GM12891 (cell line): ENCODE results near the gene CTTN.

Source experiments
- POLR2A ChIP-seq: IDR thresholded peaks from 2 replicates; pipeline ENCODE4 v1.6.1; 2011; ENCODE audit warnings: low read depth, low read length, control low read depth
- POLR2AphosphoS5 ChIP-seq: IDR thresholded peaks from 2 replicates; pipeline ENCODE4 v1.6.1; 2011; ENCODE audit warnings: low read depth, low read length, control low read depth

DNA sequence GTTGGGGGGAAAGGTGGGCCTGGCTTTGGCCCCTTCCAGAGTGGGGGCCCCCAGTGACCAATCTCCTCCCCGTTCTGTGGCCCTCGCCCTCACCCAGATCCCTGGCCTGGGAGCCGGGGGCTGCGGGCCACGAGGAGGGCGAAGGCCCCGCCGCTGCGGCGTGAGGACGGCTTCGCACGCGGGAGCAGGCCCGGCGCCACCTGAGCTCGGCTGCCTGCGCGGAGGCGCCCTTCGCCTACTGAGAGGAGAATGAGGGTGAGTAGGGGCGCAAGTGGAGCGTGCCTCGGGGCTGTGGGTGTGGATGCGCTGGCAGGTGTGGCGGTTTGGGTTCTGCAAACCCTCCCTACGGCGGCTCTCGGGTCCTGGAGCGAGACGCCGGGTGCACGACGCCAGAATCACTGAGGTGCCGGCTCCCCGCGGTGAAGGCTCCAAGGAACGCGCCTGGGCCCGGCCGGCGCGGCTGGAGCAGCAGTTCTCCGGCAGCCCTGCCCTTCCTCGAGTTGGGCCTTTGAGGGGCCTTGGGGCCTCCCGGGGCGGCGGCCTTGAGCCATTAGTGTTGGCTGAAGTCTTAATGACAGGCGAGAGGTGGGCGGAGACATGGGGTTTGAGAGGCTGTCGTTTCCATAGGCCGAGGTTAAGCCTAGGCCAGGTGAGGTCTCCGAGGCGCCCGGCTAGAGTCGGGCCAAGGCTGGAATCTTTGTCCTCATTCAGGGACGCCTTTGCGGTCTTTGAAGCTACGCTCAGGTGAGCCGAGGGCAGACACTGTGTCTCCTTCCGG lies 65.3 kb downstream of the CTTN start:
- TF ChIP-seq POLR2A (no peak), POLR2AphosphoS5 (no peak)
